SK-N-MC (cell line): Measurements from ENCODE around the gene ZBTB7C.

ENCODE experiments used
- EZH2 ChIP-seq: fragments of 200-600 bp; sonication (generic); IDR thresholded peaks from one replicate; pipeline ENCODE4 v1.6.1; 2017; ENCODE audit warnings: antibody characterized with exemption
- POLR2AphosphoS5 ChIP-seq: IDR thresholded peaks from 2 replicates; pipeline ENCODE4 v1.6.1; 2012; ENCODE audit warnings: mild to moderate bottlenecking, low read depth, low read length, borderline replicate concordance

DNA sequence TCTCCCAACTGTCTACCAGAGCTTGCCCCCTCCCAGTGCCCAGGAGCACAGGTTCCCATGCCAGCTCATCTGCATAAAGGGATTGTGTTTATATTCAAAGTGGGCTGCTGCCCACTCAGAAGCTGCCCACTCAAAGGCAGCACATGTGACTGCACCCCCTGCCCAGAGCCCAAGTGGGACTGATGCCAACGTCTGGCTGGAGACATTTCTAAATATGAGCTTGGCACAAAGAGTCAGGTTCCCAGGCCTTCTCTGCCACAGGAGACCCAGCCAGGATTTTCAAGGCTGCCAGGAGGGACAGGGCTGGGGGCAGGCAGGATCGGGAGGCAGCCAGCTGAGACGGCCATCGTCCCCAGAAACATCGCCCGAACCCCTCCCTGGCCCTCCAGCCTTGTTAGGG lies 67.1 kb downstream of the ZBTB7C start:
- TF ChIP-seq EZH2 (no peak), POLR2AphosphoS5 (no peak)
